Sigmoid colon (tissue), 7 donors: ENCODE results near the gene TNS1. TPM values are rescaled to one million over a fixed set of nuclear protein-coding genes. Genes with fewer than 3 reads are reported as not detected.

Source experiments
- DNase-seq: peaks from one replicate; pipeline ENCODE4 v3.0.0-alpha.2; 2019
- H3K27ac ChIP-seq, 4 donors: fragments of 200-600 bp; sonication (generic); one replicate each; pipeline ENCODE4 v1.5.1; 2016 to 2019; ENCODE audit warnings: mild to moderate bottlenecking in 1 of 4
- H3K27me3 ChIP-seq, 3 donors: fragments of 200-600 bp; sonication (generic); one replicate each; pipeline ENCODE4 v1.5.1; 2019; ENCODE audit warnings: mild to moderate bottlenecking in 1 of 3
- H3K36me3 ChIP-seq, 4 donors: fragments of 200-600 bp; sonication (generic); one replicate each; pipeline ENCODE4 v1.5.1; 2016 to 2019
- H3K4me1 ChIP-seq, 4 donors: fragments of 200-600 bp; sonication (generic); one replicate each; pipeline ENCODE4 v1.5.1; 2017 to 2019
- H3K4me3 ChIP-seq, 4 donors: fragments of 200-600 bp; sonication (generic); one replicate each; pipeline ENCODE4 v1.5.1; 2017 to 2019; ENCODE audit warnings: mild to moderate bottlenecking in 2 of 4, moderate library complexity in 1 of 4
- H3K9me3 ChIP-seq, 4 donors: fragments of 200-600 bp in 3 of 4; sonication (generic) in 3 of 4; one replicate each; pipeline versions ENCODE4 v1.5.1 to v1.6.1; 2013 to 2019
- EP300 ChIP-seq, 4 donors: sonication (generic); formaldehyde crosslinking; IDR thresholded peaks; one replicate each; pipeline ENCODE4 v1.6.1; 2017; ENCODE audit warnings: antibody characterized with exemption in 4 of 4
- POLR2A ChIP-seq, 2 donors: fragments of 450-650 bp; IDR thresholded peaks; one replicate each; pipeline ENCODE4 v1.6.1; 2016; ENCODE audit warnings: antibody characterized with exemption in 2 of 2, mild to moderate bottlenecking in 2 of 2, moderate library complexity in 2 of 2
- POLR2AphosphoS5 ChIP-seq, 4 donors: sonication (generic); formaldehyde crosslinking; IDR thresholded peaks; one replicate each; pipeline ENCODE4 v1.6.1; 2017; ENCODE audit warnings: antibody characterized with exemption in 4 of 4
- WGBS, 2 donors: extraction: QIAGEN DNeasy Blood & Tissue Kit; methylation state at CpG; one replicate each; pipeline ENCODE4 v1.1.7; 2013; 5-methylcytosine and 5-hydroxymethylcytosine counted together
- intact Hi-C: fragments of 100-400 bp; cut with DNase I; formaldehyde crosslinking; loops from one replicate; pipeline ENCODE4 v1.15.1; 2023
- polyA plus RNA-seq, 3 donors: library from polyadenylated mRNA; stranded (reverse); fragments of 200-250 nt; gene quantifications; one replicate each; pipeline ENCODE4 v1.2.3, GENCODE V29; 2013
- total RNA-seq, 4 donors: library from RNA; depleted of rRNA; stranded (reverse); fragments of >200 nt; gene quantifications; one replicate each; pipeline ENCODE4 v1.1.0, GENCODE V29; 2016
- TF ChIP-seq, protein P1 (sequence below), 4 experiments: fragments of 450-650 bp in 3 of 4; fragments of 200-600 bp in 1 of 4; IDR thresholded peaks; one replicate each; pipeline ENCODE4 v1.5.1; 2016 to 2019; ENCODE audit warnings: antibody characterized with exemption in 4 of 4, mild to moderate bottlenecking in 3 of 4, moderate library complexity in 2 of 4
- donor health status: healthy with polysubstance abuse.
- donor health status: Bipolar disorder and iron deficiency.
- donor health status: healthy.

TNS1 gene
- total and polyA plus RNA-seq, 7 donors, result 3.7 to 1,607 (median 444) TPM

DNA sequence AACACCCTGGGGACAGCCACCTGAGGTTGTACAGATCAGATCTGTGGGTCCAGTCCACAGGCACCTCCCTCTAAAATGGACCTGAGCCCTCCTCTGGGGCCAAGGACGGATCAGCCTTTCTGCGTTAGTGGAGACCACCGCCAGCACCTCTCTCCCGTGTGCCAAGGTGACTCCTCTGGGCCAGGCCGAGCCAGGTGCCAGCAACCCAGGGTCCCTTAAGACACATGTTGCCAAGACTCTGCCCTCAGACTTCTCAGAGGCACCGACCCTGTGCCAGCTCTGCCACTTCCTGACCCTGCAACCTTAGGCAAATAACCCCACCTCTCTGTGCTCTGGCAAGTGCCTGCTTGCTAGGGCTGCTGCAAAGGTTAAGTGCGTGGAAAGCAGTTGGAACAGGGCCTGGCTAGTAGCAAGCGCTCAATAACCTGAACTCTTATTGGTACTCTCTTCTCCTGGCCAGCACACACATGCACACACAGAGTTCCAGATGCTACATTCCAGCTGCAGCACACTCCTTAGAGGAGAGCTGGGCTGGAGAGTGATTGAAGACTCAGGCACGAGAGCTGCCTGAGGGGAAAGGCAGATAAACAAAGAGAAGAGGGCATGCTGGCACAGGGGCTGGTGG is 105.6 kb downstream of the TNS1 start:
- Histone ChIP-seq H3K27me3 (no peaks in the 10 kb centered on the region), H3K4me3 (no peak overlapping the region), H3K9me3 (no peaks in the 10 kb centered on the region), H3K27ac (peak overlapping the region; percentile 94 to 98 (median 98)), H3K4me1 (peaks cover 0 to 91% (median 81%) of the 10 kb centered on the region in 4 donors), H3K36me3 (peaks cover 55 to 92% (median 78%) of the 10 kb centered on the region in 4 donors)
- intact Hi-C loops, result no loop called here
- 86 to 89% methylated on average over 9 of the region's 9 CpGs for WGBS, 2 donors
- no peak for DNase-seq
- TF ChIP-seq, protein P1, sequence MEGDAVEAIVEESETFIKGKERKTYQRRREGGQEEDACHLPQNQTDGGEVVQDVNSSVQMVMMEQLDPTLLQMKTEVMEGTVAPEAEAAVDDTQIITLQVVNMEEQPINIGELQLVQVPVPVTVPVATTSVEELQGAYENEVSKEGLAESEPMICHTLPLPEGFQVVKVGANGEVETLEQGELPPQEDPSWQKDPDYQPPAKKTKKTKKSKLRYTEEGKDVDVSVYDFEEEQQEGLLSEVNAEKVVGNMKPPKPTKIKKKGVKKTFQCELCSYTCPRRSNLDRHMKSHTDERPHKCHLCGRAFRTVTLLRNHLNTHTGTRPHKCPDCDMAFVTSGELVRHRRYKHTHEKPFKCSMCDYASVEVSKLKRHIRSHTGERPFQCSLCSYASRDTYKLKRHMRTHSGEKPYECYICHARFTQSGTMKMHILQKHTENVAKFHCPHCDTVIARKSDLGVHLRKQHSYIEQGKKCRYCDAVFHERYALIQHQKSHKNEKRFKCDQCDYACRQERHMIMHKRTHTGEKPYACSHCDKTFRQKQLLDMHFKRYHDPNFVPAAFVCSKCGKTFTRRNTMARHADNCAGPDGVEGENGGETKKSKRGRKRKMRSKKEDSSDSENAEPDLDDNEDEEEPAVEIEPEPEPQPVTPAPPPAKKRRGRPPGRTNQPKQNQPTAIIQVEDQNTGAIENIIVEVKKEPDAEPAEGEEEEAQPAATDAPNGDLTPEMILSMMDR (IDR thresholded peaks at IDR 0.05), result no peak
- no peak for TF ChIP-seq EP300 (IDR thresholded peaks at IDR 0.05)
- TF ChIP-seq POLR2A (IDR thresholded peaks at IDR 0.05), result no peak
- peak in 1 of 4 donors; percentile 6 for TF ChIP-seq POLR2AphosphoS5 (IDR thresholded peaks at IDR 0.05)

DNA sequence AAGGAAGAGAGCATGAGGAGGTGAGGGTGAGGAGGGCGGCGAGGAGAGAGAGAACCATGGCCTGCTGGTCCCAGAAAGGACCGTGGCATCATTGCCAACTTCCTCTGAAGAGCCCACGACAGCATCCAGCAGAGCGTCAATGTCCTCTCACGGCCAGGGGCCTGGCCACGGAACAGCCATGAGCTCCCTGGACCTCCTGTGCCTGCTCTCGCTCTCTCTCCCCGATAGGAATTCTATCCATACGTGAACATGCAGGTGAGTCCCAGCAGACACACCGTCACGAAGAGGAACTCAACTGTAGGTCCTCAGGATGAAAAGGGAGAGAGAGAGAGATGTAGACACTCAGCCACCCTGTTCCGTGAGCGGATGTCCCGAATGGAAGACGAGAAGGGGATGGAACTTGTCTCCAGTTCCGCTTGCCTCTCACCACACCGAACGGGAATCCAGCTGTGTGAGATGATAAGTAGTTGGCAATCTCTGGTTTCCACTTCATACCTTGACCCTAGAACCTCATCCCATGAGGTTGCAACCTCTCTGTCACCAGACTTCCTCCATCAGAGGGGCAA is 107.6 kb downstream of the TNS1 start:
- intact Hi-C loops, result loop anchor here (2.0 kb wide), 1 partner anchor 20 kb away; no protein-coding TSS in a partner anchor
- Histone ChIP-seq H3K4me3 (no peak overlapping the region), H3K36me3 (peaks cover 74 to 97% (median 86%) of the 10 kb centered on the region in 4 donors), H3K27me3 (no peaks in the 10 kb centered on the region), H3K27ac (peak overlapping the region; percentile 94 to 98 (median 98)), H3K4me1 (peaks cover 0 to 79% (median 76%) of the 10 kb centered on the region in 4 donors), H3K9me3 (no peaks in the 10 kb centered on the region)
- TF ChIP-seq POLR2A (IDR thresholded peaks at IDR 0.05) (no peak), POLR2AphosphoS5 (IDR thresholded peaks at IDR 0.05) (peak in 2 of 4 donors; percentile 12 to 32)
- WGBS, 2 donors, result 93 to 95% methylated on average over 19 of the region's 19 CpGs
- DNase-seq, result no peak

DNA sequence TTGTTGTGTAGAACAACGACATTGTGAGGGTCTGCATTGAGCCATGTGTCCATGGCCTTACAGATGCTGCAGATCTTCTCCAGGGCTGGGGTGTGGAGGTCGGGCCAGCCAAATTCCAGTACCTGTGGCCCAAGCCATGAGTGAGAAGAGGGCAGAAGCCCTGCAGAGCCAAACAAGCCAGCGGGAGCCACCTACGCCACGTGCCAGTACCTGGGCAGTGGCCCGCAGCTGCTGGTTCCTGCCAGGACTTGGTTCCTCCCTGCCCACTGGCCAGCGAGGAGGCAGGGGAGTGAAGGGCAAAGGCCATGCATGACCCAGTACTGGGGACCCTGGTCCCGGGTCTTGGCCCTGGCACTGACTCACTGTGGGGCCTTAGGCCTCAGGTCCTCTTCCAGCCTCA is 109.4 kb downstream of the TNS1 start:
- no peak for DNase-seq
- intact Hi-C loops, result no loop called here
- peak overlapping the region; percentile 94 to 98 (median 98) for H3K27ac ChIP-seq
- H3K4me3 ChIP-seq, result no peak overlapping the region
- no peak for TF ChIP-seq EP300 (IDR thresholded peaks at IDR 0.05)
- peak in 2 of 4 donors; percentile 13 to 27 for TF ChIP-seq POLR2AphosphoS5 (IDR thresholded peaks at IDR 0.05)
- TF ChIP-seq POLR2A (IDR thresholded peaks at IDR 0.05), result no peak
- TF ChIP-seq, protein P1 (IDR thresholded peaks at IDR 0.05), result no peak
- H3K9me3 ChIP-seq, result no peaks in the 10 kb centered on the region
- peaks cover 84 to 99% (median 97%) of the 10 kb centered on the region in 4 donors for H3K36me3 ChIP-seq
- WGBS, 2 donors, result 90 to 92% methylated on average over 8 of the region's 8 CpGs
- H3K4me1 ChIP-seq, result peaks cover 0 to 78% (median 69%) of the 10 kb centered on the region in 4 donors
- H3K27me3 ChIP-seq, result no peaks in the 10 kb centered on the region

DNA sequence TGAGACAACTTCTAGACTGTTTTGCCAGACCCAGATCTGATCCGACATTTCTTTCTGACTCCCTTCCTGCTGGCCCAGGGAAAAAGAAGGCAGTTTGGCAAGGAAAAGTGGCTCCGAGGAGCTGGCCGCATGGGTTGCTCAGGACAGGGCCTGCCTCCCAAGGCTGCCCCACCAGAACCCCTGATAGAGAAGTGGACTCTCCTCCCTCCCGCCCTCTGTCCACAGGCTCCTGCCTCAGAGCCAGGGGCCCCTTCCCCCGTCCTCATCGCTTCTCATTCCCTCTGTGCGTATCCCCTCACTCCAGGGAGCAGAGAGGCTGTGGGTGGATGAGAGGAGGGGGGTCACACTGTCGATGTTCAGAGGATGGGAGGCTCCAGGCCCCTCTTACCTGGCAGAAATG is 110.2 kb downstream of the TNS1 start:
- no peaks in the 10 kb centered on the region for H3K9me3 ChIP-seq
- H3K27me3 ChIP-seq, result no peaks in the 10 kb centered on the region
- peaks cover 89 to 100% (median 100%) of the 10 kb centered on the region in 4 donors for H3K36me3 ChIP-seq
- WGBS, 2 donors, result 88 to 91% methylated on average over 8 of the region's 8 CpGs
- H3K27ac ChIP-seq, result peak overlapping the region; percentile 94 to 98 (median 98)
- TF ChIP-seq POLR2A (IDR thresholded peaks at IDR 0.05) (no peak), POLR2AphosphoS5 (IDR thresholded peaks at IDR 0.05) (no peak)
- DNase-seq, result no peak
- intact Hi-C loops, result no loop called here
- peaks cover 0 to 76% (median 63%) of the 10 kb centered on the region in 4 donors for H3K4me1 ChIP-seq
- H3K4me3 ChIP-seq, result no peak overlapping the region

DNA sequence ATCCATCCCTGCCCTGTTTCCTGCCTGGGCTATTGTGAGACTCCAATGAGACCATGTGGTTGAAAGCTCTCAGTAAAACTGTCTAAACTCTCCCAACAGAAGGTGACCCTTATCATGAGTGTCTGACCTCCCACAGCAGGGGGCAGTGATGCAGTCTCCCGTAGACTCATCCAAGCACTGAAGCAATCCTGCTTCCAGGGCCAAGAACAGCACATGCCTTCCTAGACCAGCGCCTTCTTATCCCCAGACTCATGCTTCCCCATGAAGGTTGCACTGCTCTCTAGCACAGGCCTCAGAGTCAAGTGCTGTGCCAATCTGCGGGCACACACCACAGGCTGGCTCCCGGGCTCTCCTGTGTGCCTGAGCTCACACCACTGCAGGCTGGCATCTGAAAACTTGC is 112.3 kb downstream of the TNS1 start:
- Histone ChIP-seq H3K27ac (peak overlapping the region; percentile 94 to 98 (median 98)), H3K4me1 (peaks cover 0 to 75% (median 58%) of the 10 kb centered on the region in 4 donors), H3K9me3 (no peaks in the 10 kb centered on the region), H3K27me3 (no peaks in the 10 kb centered on the region), H3K4me3 (no peak overlapping the region), H3K36me3 (peaks cover 81 to 99% (median 92%) of the 10 kb centered on the region in 4 donors)
- 77 to 81% methylated on average over 4 of the region's 4 CpGs for WGBS, 2 donors
- peak; percentile 90 for DNase-seq
- intact Hi-C loops, result no loop called here
- TF ChIP-seq, protein P1 (IDR thresholded peaks at IDR 0.05), result no peak
- TF ChIP-seq POLR2A (IDR thresholded peaks at IDR 0.05) (no peak), EP300 (IDR thresholded peaks at IDR 0.05) (no peak), POLR2AphosphoS5 (IDR thresholded peaks at IDR 0.05) (peak; percentile 18 to 57 (median 40))
